CD4-positive, alpha-beta T cell treated with Interferon gamma for 1 hour (primary cell): ENCODE results near the gene MAP3K1.
A peak's percentile ranks its signal among the peaks of the same experiment; 100 is the strongest.
"Not testable (repeated sequence)": the region's sequence is repeated elsewhere in the genome, so short reads cannot be mapped to it uniquely, and the experiment has no call there.

Source experiments
- DNase-seq: peaks from one replicate; pipeline ENCODE4 v3.0.0-alpha.2; 2020

Gene MAP3K1

GRCh38 chr5:56814963-56815657 is at the start of gene MAP3K1:
Gene MAP3K1 (plus strand): TSS chr5:56815549. CDS start chr5:56815574, 25 bp downstream.
- peak; percentile 80 for DNase-seq

- DNase-seq: no peak
These were observed 48.4 kb upstream of the MAP3K1 start for GRCh38 chr5:56766926-56767325.

GRCh38 chr5:56769875-56770604 is 45.3 kb upstream of the MAP3K1 start:
- no peak for DNase-seq

GRCh38 chr5:56772767-56773166 is 42.6 kb upstream of the MAP3K1 start:
- DNase-seq: no peak

- no peak for DNase-seq
These were observed 40.4 kb upstream of the MAP3K1 start for GRCh38 chr5:56774957-56775356.

GRCh38 chr5:56776212-56776846 is 39.0 kb upstream of the MAP3K1 start:
- not testable (repeated sequence) for DNase-seq

GRCh38 chr5:56783261-56783660 is 32.1 kb upstream of the MAP3K1 start:
- no peak for DNase-seq

GRCh38 chr5:56786346-56786745 is 29.0 kb upstream of the MAP3K1 start:
- no peak for DNase-seq

- DNase-seq: no peak
These were observed 24.0 kb upstream of the MAP3K1 start for GRCh38 chr5:56791396-56791795.

GRCh38 chr5:56798521-56798920 is 16.8 kb upstream of the MAP3K1 start:
- no peak for DNase-seq

- no peak for DNase-seq
These were observed 15.2 kb upstream of the MAP3K1 start for GRCh38 chr5:56800186-56800585.

- no peak for DNase-seq
These were observed 14.1 kb upstream of the MAP3K1 start for GRCh38 chr5:56801256-56801655.

- no peak for DNase-seq
These were observed 13.1 kb upstream of the MAP3K1 start for GRCh38 chr5:56802205-56802604.

- no peak for DNase-seq
These were observed 12.3 kb upstream of the MAP3K1 start for GRCh38 chr5:56803025-56803424.

- no peak for DNase-seq
These were observed 11.5 kb upstream of the MAP3K1 start for GRCh38 chr5:56803894-56804293.

- DNase-seq: no peak
These were observed 7.7 kb upstream of the MAP3K1 start for GRCh38 chr5:56807679-56808078.

GRCh38 chr5:56808211-56808610 is 7.1 kb upstream of the MAP3K1 start:
- DNase-seq: no peak

- DNase-seq: no peak
These were observed 4.5 kb upstream of the MAP3K1 start for GRCh38 chr5:56810826-56811225.

- no peak for DNase-seq
These were observed 3.2 kb upstream of the MAP3K1 start for GRCh38 chr5:56812110-56812509.

- no peak for DNase-seq
These were observed 2.0 kb upstream of the MAP3K1 start for GRCh38 chr5:56813302-56813701.

- DNase-seq: peak; percentile 27
These were observed 887 bp upstream of the MAP3K1 start for GRCh38 chr5:56814361-56814962.

GRCh38 chr5:56815658-56816545 is 553 bp downstream of the MAP3K1 start:
- peak; percentile 26 for DNase-seq
